Osteoblast (primary cell): ENCODE data around the gene CMPK2. TPM values are rescaled to one million over a fixed set of nuclear protein-coding genes. Genes with fewer than 3 reads are reported as not detected.
"Not testable (repeated sequence)": the region's sequence is repeated elsewhere in the genome, so short reads cannot be mapped to it uniquely, and the experiment has no call there.

Experiments used
- DNase-seq: peaks from one replicate; pipeline ENCODE4 v3.0.0; 2011; ENCODE audit warnings: low spot score, mixed read lengths; ENCODE audit not compliant: insufficient read length; ENCODE audit errors: missing footprints
- H2AFZ ChIP-seq: 2 replicates; pipeline ENCODE4 v1.6.0; 2011; ENCODE audit warnings: mild to moderate bottlenecking, low read length
- H3K27ac ChIP-seq: 2 replicates; pipeline ENCODE4 v1.5.1; 2011; ENCODE audit warnings: mild to moderate bottlenecking, low read depth, low read length, moderate library complexity
- H3K27me3 ChIP-seq: 2 replicates; pipeline ENCODE4 v1.6.0; 2012; ENCODE audit warnings: mild to moderate bottlenecking, control low read depth, inconsistent platforms, low read length, moderate library complexity; ENCODE audit not compliant: insufficient read depth
- H3K36me3 ChIP-seq: 2 replicates; pipeline ENCODE4 v1.5.1; 2011; ENCODE audit warnings: mild to moderate bottlenecking, low read length, control low read depth, moderate library complexity; ENCODE audit not compliant: insufficient read depth
- H3K4me1 ChIP-seq: 2 replicates; pipeline ENCODE4 v1.5.1; 2011; ENCODE audit warnings: mild to moderate bottlenecking, low read length, control low read depth, moderate library complexity; ENCODE audit not compliant: insufficient read depth
- H3K4me2 ChIP-seq: 2 replicates; pipeline ENCODE4 v1.6.0; 2011; ENCODE audit warnings: mild to moderate bottlenecking, low read length; ENCODE audit not compliant: insufficient read depth
- H3K4me3 ChIP-seq: fragments of 200-600 bp; sonication (generic); 3 replicates; pipeline ENCODE4 v1.5.1; 2012; ENCODE audit warnings: mild to moderate bottlenecking, low read length, inconsistent platforms; ENCODE audit not compliant: insufficient read depth
- H3K79me2 ChIP-seq: 2 replicates; pipeline ENCODE4 v1.6.0; 2012; ENCODE audit warnings: mild to moderate bottlenecking, low read length, control low read depth, inconsistent platforms; ENCODE audit not compliant: insufficient read depth
- H3K9me3 ChIP-seq: 2 replicates; pipeline ENCODE4 v1.5.1; 2011; ENCODE audit warnings: low read depth, low read length, control low read depth
- H4K20me1 ChIP-seq: 2 replicates; pipeline ENCODE4 v1.6.0; 2012; ENCODE audit warnings: mild to moderate bottlenecking, low read length, control low read depth; ENCODE audit not compliant: insufficient read depth
- CTCF ChIP-seq: IDR thresholded peaks from 2 replicates; pipeline ENCODE4 v1.5.1; 2011; ENCODE audit warnings: mild to moderate bottlenecking, low read depth, low read length, moderate library complexity; ENCODE audit errors: extremely low read depth
- total RNA-seq: library from RNA; depleted of rRNA; stranded (reverse); fragments of >200 nt; gene quantifications from 2 replicates; pipeline ENCODE4 v1.2.3, GENCODE V29; 2012

The CMPK2 gene
- total RNA-seq, 1 donor: 2.2 TPM

GRCh38 chr2:6860296-6860695, 5.4 kb downstream of the CMPK2 start:
- H3K27me3 ChIP-seq: peaks cover 3% of the 10 kb centered on the region
- no peaks in the 10 kb centered on the region for H3K9me3 ChIP-seq
- H3K4me1 ChIP-seq: no peaks in the 10 kb centered on the region
- no peak overlapping the region for H3K4me3 ChIP-seq
- no peak overlapping the region for H3K27ac ChIP-seq
- DNase-seq: no peak
- H2AFZ ChIP-seq: no peak overlapping the region
- no peak for TF ChIP-seq CTCF
- no peaks in the 10 kb centered on the region for H3K36me3 ChIP-seq
- no peaks in the 10 kb centered on the region for H4K20me1 ChIP-seq
- H3K4me2 ChIP-seq: no peak overlapping the region
- H3K79me2 ChIP-seq: no peaks in the 10 kb centered on the region

GRCh38 chr2:6858466-6859027, 7.2 kb downstream of the CMPK2 start:
- not testable (repeated sequence) for H2AFZ ChIP-seq, H3K36me3 ChIP-seq, H3K27me3 ChIP-seq, DNase-seq, H3K9me3 ChIP-seq, H3K4me2 ChIP-seq, H3K4me1 ChIP-seq, H3K79me2 ChIP-seq, H3K27ac ChIP-seq, H4K20me1 ChIP-seq, H3K4me3 ChIP-seq

- no peak for DNase-seq
- no peak for TF ChIP-seq CTCF
- no peaks in the 10 kb centered on the region for H3K9me3 ChIP-seq
These were observed 9.2 kb downstream of the CMPK2 start for GRCh38 chr2:6856548-6856920.

GRCh38 chr2:6855860-6856547, 9.7 kb downstream of the CMPK2 start:
- no peak overlapping the region for H3K27ac ChIP-seq
- H3K79me2 ChIP-seq: no peaks in the 10 kb centered on the region
- H2AFZ ChIP-seq: no peak overlapping the region
- no peak for TF ChIP-seq CTCF
- H3K36me3 ChIP-seq: no peaks in the 10 kb centered on the region
- DNase-seq: no peak
- no peaks in the 10 kb centered on the region for H3K4me1 ChIP-seq
- no peak overlapping the region for H3K4me3 ChIP-seq
- H3K4me2 ChIP-seq: no peak overlapping the region
- H3K27me3 ChIP-seq: no peaks in the 10 kb centered on the region
- H3K9me3 ChIP-seq: no peaks in the 10 kb centered on the region
- H4K20me1 ChIP-seq: no peaks in the 10 kb centered on the region

More at GRCh38 chr2:6856548-6856920, 9.2 kb downstream of the CMPK2 start:
- Histone ChIP-seq H3K79me2 (no peaks in the 10 kb centered on the region), H3K4me1 (no peaks in the 10 kb centered on the region), H3K27me3 (no peaks in the 10 kb centered on the region), H2AFZ (no peak overlapping the region), H3K27ac (no peak overlapping the region), H3K4me2 (no peak overlapping the region), H4K20me1 (no peaks in the 10 kb centered on the region), H3K36me3 (no peaks in the 10 kb centered on the region), H3K4me3 (no peak overlapping the region)
